WTC11 (cell line): ENCODE data around the gene SMARCA2. TPM values are rescaled to one million over a fixed set of nuclear protein-coding genes. Genes with fewer than 3 reads are reported as not detected.

Experiments
- ATAC-seq: fragments of 200-7000 bp; cut with Tn5 transposase; 2 replicates; pipeline ENCODE4 v1.10.0; 2021; ENCODE audit warnings: mild to moderate bottlenecking, moderate library complexity
- CTCF ChIA-PET: fragments of 300-600 bp; sonication (Branson Sonifier 250); formaldehyde crosslinking; loops from one replicate; lab custom pipeline; 2021; ENCODE audit warnings: antibody characterized with exemption; lab: Charles Lee
- POLR2A ChIA-PET: fragments of 350-600 bp; sonication (Branson Sonifier 250); formaldehyde crosslinking; loops from one replicate; lab custom pipeline; 2021; ENCODE audit warnings: antibody characterized with exemption; lab: Charles Lee
- DNase-seq: peaks from one replicate; pipeline ENCODE4 v3.0.0; 2021; ENCODE audit warnings: low spot score
- H3K27ac Mint-ChIP-seq: 2 replicates; pipeline ENCODE4 v1.8.0; 2021; ENCODE audit warnings: mixed read lengths
- H3K27me3 Mint-ChIP-seq: 2 replicates; pipeline ENCODE4 v1.8.0; 2021; ENCODE audit warnings: low read depth, mild to moderate bottlenecking, moderate library complexity, mixed read lengths
- H3K36me3 Mint-ChIP-seq: 2 replicates; pipeline ENCODE4 v1.8.0; 2021; ENCODE audit warnings: mixed read lengths
- H3K4me1 Mint-ChIP-seq: 2 replicates; pipeline ENCODE4 v1.8.0; 2022; ENCODE audit warnings: mixed read lengths
- H3K4me3 Mint-ChIP-seq: 2 replicates; pipeline ENCODE4 v1.8.0; 2021; ENCODE audit warnings: mild to moderate bottlenecking, moderate library complexity, mixed read lengths
- H3K9me3 Mint-ChIP-seq: 2 replicates; pipeline ENCODE4 v1.8.0; 2021; ENCODE audit warnings: mixed read lengths
- ATF1 ChIP-seq: sonication (generic); formaldehyde crosslinking; IDR thresholded peaks from 2 replicates; pipeline ENCODE4 v1.8.1; 2023; ENCODE audit warnings: mild to moderate bottlenecking, moderate library complexity, missing genetic modification reagents
- EMX1 ChIP-seq: fragments of 250-450 bp; sonication (Bioruptor Pico); IDR thresholded peaks from 2 replicates; pipeline ENCODE4 v1.8.0; 2021; ENCODE audit warnings: mild to moderate bottlenecking
- FOXK1 ChIP-seq: sonication (generic); formaldehyde crosslinking; IDR thresholded peaks from 2 replicates; pipeline ENCODE4 v1.8.0; 2022; ENCODE audit warnings: mild to moderate bottlenecking, moderate library complexity, missing genetic modification reagents
- JAZF1 ChIP-seq: fragments of 250-450 bp; sonication (Bioruptor Pico); IDR thresholded peaks from 2 replicates; pipeline ENCODE4 v1.9.0; 2021; ENCODE audit warnings: moderate library complexity, mild to moderate bottlenecking, inconsistent platforms
- MYBL2 ChIP-seq: sonication (generic); formaldehyde crosslinking; IDR thresholded peaks from 2 replicates; pipeline ENCODE4 v1.8.1; 2023; ENCODE audit warnings: mild to moderate bottlenecking, moderate library complexity, missing genetic modification reagents
- NFE2L1 ChIP-seq: sonication (generic); formaldehyde crosslinking; IDR thresholded peaks from 2 replicates; pipeline ENCODE4 v1.8.1; 2023; ENCODE audit warnings: missing genetic modification reagents
- RELA ChIP-seq: sonication (generic); formaldehyde crosslinking; IDR thresholded peaks from 2 replicates; pipeline ENCODE4 v1.8.1; 2022; ENCODE audit warnings: missing genetic modification reagents, mild to moderate bottlenecking, borderline replicate concordance
- RORB ChIP-seq: fragments of 250-450 bp; sonication (Bioruptor Pico); IDR thresholded peaks from 2 replicates; pipeline ENCODE4 v1.9.0; 2021; ENCODE audit warnings: mild to moderate bottlenecking
- SMAD4 ChIP-seq: sonication (generic); formaldehyde crosslinking; IDR thresholded peaks from 2 replicates; pipeline ENCODE4 v1.8.0; 2022; ENCODE audit warnings: mild to moderate bottlenecking, missing genetic modification reagents
- SOX15 ChIP-seq: fragments of 250-450 bp; sonication (Bioruptor Pico); IDR thresholded peaks from 2 replicates; pipeline ENCODE4 v1.9.0; 2021; ENCODE audit warnings: mild to moderate bottlenecking
- ZNF317 ChIP-seq: sonication (generic); formaldehyde crosslinking; IDR thresholded peaks from 2 replicates; pipeline ENCODE4 v1.8.1; 2023; ENCODE audit warnings: low read depth, mild to moderate bottlenecking, moderate library complexity, missing genetic modification reagents, borderline replicate concordance
- ZNF396 ChIP-seq: fragments of 250-450 bp; sonication (Bioruptor Pico); IDR thresholded peaks from 2 replicates; pipeline ENCODE4 v1.8.0; 2021; ENCODE audit warnings: mild to moderate bottlenecking, moderate library complexity, borderline replicate concordance
- ZNF423 ChIP-seq: fragments of 250-450 bp; sonication (Bioruptor Pico); IDR thresholded peaks from 2 replicates; pipeline ENCODE4 v2.1.2; 2022; ENCODE audit warnings: mild to moderate bottlenecking, moderate library complexity
- total RNA-seq: library from RNA; stranded (reverse); gene quantifications from 3 replicates; pipeline ENCODE4 v1.2.3, GENCODE V29; 2021
- TF ChIP-seq, protein P1 (sequence below): sonication (generic); formaldehyde crosslinking; IDR thresholded peaks from 2 replicates; pipeline ENCODE4 v1.8.0; 2022; ENCODE audit warnings: mild to moderate bottlenecking, missing genetic modification reagents
- TF ChIP-seq, protein P2 (sequence below): sonication (generic); formaldehyde crosslinking; IDR thresholded peaks from 2 replicates; pipeline ENCODE4 v1.8.0; 2022; ENCODE audit warnings: mild to moderate bottlenecking, missing genetic modification reagents
- TF ChIP-seq, protein P3 (sequence below): fragments of 250-450 bp; sonication (Bioruptor Pico); IDR thresholded peaks from 2 replicates; pipeline ENCODE4 v1.9.0; 2021; ENCODE audit warnings: moderate library complexity, mild to moderate bottlenecking, inconsistent platforms, borderline replicate concordance
- TF ChIP-seq, protein P4 (sequence below): sonication (generic); formaldehyde crosslinking; conservative IDR thresholded peaks from 2 replicates; pipeline ENCODE4 v1.8.1; 2023; ENCODE audit warnings: mild to moderate bottlenecking, low read depth, missing genetic modification reagents, moderate library complexity
- TF ChIP-seq, protein P5 (sequence below): sonication (generic); formaldehyde crosslinking; IDR thresholded peaks from 2 replicates; pipeline ENCODE4 v1.8.1; 2023; ENCODE audit warnings: mild to moderate bottlenecking, missing genetic modification reagents, borderline replicate concordance
- TF ChIP-seq, protein P6 (sequence below): sonication (generic); formaldehyde crosslinking; IDR thresholded peaks from 2 replicates; pipeline ENCODE4 v1.8.0; 2023; ENCODE audit warnings: missing genetic modification reagents

SMARCA2 gene
- total RNA-seq, 1 experiment from 2014 or later: 20.3 TPM

DNA sequence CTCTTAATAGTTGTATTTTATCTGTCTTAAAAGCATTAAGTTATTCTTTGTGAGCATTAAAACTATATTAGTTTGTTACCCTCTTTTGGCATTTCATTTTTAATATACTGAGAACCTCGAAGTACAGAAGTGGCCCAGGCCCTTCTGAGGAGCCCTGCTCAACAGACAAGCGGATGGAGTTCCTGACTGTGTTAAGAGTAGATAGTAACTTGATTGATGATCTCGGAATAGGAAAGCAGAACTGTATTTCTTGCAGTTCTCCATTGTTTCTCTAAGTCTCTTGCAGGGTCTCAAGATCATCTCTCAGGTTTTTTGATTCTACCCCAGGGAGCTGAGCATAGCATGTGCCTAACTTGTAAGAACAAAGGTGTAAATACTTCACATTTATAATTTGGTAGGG is 139.6 kb downstream of the SMARCA2 start (continued):
- TF ChIP-seq, protein P1, sequence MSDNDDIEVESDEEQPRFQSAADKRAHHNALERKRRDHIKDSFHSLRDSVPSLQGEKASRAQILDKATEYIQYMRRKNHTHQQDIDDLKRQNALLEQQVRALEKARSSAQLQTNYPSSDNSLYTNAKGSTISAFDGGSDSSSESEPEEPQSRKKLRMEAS: no peak
- TF ChIP-seq SOX15 (CRISPR knock-in tag): no peak

DNA sequence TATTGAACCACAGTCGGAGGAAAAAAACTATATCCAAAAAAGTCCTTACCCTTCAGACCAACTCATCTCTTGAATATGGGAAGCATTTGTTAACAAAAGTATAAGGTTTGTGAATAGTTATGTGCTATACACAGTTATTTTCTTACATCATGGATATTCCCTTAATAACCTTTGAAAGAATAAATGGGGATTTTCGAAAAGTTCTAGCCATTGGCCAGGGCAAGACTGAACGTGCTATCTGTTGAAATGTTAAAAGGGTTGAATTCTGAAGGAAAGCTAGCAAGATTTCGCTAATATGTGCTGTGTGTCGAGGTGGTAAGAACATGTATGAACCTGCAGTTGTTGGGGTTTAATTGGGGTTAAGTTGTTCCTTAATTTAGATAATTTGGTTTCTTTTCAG is 140.8 kb downstream of the SMARCA2 start:
- Mint-ChIP-seq H3K27ac (peak overlapping the region; percentile 70; the same call in 1 of the 2 replicates), H3K9me3 (peaks cover 8% of the 10 kb centered on the region), H3K36me3 (peaks cover 2% of the 10 kb centered on the region; the same call in 1 of the 2 replicates), H3K4me3 (no peak overlapping the region), H3K27me3 (no peaks in the 10 kb centered on the region)
- no peak for ATAC-seq
- CTCF ChIA-PET: interaction anchor here (1.2 kb wide), 1 partner anchor 86 kb away, joined by 3 read pairs; no protein-coding TSS in a partner anchor
- TF ChIP-seq SMAD4 (CRISPR knock-in tag): no peak
- TF ChIP-seq EMX1 (CRISPR knock-in tag): no peak
- no peak for TF ChIP-seq RORB
- TF ChIP-seq, protein P2, sequence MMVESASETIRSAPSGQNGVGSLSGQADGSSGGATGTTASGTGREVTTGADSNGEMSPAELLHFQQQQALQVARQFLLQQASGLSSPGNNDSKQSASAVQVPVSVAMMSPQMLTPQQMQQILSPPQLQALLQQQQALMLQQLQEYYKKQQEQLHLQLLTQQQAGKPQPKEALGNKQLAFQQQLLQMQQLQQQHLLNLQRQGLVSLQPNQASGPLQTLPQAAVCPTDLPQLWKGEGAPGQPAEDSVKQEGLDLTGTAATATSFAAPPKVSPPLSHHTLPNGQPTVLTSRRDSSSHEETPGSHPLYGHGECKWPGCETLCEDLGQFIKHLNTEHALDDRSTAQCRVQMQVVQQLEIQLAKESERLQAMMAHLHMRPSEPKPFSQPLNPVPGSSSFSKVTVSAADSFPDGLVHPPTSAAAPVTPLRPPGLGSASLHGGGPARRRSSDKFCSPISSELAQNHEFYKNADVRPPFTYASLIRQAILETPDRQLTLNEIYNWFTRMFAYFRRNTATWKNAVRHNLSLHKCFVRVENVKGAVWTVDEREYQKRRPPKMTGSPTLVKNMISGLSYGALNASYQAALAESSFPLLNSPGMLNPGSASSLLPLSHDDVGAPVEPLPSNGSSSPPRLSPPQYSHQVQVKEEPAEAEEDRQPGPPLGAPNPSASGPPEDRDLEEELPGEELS: no peak
- TF ChIP-seq, protein P3, sequence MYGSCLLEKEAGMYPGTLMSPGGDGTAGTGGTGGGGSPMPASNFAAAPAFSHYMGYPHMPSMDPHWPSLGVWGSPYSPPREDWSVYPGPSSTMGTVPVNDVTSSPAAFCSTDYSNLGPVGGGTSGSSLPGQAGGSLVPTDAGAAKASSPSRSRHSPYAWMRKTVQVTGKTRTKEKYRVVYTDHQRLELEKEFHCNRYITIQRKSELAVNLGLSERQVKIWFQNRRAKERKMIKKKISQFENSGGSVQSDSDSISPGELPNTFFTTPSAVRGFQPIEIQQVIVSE (CRISPR knock-in tag): no peak
- TF ChIP-seq, protein P4, sequence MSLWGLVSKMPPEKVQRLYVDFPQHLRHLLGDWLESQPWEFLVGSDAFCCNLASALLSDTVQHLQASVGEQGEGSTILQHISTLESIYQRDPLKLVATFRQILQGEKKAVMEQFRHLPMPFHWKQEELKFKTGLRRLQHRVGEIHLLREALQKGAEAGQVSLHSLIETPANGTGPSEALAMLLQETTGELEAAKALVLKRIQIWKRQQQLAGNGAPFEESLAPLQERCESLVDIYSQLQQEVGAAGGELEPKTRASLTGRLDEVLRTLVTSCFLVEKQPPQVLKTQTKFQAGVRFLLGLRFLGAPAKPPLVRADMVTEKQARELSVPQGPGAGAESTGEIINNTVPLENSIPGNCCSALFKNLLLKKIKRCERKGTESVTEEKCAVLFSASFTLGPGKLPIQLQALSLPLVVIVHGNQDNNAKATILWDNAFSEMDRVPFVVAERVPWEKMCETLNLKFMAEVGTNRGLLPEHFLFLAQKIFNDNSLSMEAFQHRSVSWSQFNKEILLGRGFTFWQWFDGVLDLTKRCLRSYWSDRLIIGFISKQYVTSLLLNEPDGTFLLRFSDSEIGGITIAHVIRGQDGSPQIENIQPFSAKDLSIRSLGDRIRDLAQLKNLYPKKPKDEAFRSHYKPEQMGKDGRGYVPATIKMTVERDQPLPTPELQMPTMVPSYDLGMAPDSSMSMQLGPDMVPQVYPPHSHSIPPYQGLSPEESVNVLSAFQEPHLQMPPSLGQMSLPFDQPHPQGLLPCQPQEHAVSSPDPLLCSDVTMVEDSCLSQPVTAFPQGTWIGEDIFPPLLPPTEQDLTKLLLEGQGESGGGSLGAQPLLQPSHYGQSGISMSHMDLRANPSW (CRISPR knock-in tag): no peak
- TF ChIP-seq RELA: no peak
- TF ChIP-seq JAZF1 (CRISPR knock-in tag): no peak
- TF ChIP-seq NFE2L1 (CRISPR knock-in tag): no peak
- no peak for TF ChIP-seq ZNF396 (CRISPR knock-in tag)
- no peak for TF ChIP-seq FOXK1 (CRISPR knock-in tag)
- TF ChIP-seq MYBL2 (CRISPR knock-in tag): no peak
- TF ChIP-seq, protein P5, sequence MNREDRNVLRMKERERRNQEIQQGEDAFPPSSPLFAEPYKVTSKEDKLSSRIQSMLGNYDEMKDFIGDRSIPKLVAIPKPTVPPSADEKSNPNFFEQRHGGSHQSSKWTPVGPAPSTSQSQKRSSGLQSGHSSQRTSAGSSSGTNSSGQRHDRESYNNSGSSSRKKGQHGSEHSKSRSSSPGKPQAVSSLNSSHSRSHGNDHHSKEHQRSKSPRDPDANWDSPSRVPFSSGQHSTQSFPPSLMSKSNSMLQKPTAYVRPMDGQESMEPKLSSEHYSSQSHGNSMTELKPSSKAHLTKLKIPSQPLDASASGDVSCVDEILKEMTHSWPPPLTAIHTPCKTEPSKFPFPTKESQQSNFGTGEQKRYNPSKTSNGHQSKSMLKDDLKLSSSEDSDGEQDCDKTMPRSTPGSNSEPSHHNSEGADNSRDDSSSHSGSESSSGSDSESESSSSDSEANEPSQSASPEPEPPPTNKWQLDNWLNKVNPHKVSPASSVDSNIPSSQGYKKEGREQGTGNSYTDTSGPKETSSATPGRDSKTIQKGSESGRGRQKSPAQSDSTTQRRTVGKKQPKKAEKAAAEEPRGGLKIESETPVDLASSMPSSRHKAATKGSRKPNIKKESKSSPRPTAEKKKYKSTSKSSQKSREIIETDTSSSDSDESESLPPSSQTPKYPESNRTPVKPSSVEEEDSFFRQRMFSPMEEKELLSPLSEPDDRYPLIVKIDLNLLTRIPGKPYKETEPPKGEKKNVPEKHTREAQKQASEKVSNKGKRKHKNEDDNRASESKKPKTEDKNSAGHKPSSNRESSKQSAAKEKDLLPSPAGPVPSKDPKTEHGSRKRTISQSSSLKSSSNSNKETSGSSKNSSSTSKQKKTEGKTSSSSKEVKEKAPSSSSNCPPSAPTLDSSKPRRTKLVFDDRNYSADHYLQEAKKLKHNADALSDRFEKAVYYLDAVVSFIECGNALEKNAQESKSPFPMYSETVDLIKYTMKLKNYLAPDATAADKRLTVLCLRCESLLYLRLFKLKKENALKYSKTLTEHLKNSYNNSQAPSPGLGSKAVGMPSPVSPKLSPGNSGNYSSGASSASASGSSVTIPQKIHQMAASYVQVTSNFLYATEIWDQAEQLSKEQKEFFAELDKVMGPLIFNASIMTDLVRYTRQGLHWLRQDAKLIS (CRISPR knock-in tag): no peak
- TF ChIP-seq ATF1 (CRISPR knock-in tag): no peak
- no peak for TF ChIP-seq ZNF423 (CRISPR knock-in tag)
- TF ChIP-seq, protein P6, sequence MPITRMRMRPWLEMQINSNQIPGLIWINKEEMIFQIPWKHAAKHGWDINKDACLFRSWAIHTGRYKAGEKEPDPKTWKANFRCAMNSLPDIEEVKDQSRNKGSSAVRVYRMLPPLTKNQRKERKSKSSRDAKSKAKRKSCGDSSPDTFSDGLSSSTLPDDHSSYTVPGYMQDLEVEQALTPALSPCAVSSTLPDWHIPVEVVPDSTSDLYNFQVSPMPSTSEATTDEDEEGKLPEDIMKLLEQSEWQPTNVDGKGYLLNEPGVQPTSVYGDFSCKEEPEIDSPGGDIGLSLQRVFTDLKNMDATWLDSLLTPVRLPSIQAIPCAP (CRISPR knock-in tag): no peak
- TF ChIP-seq ZNF317 (CRISPR knock-in tag): no peak
- TF ChIP-seq, all 79 proteins: peak for 0
- POLR2A ChIA-PET: no interaction called here
- H3K4me1 Mint-ChIP-seq: peaks cover 48% of the 10 kb centered on the region
- DNase-seq: no peak
